CD4-positive, alpha-beta T cell treated with Interleukin-17A for 1 hour (primary cell): ENCODE data around the gene TDRD9.

Experiments used
- DNase-seq: peaks from one replicate; pipeline ENCODE4 v3.0.0-alpha.2; 2020

TDRD9 gene

GRCh38 chr14:104094709-104095425, 166.6 kb downstream of the TDRD9 start:
- peak; percentile 66 for DNase-seq

- no peak for DNase-seq
Observed at GRCh38 chr14:104095426-104096310, 167.4 kb downstream of the TDRD9 start.

- DNase-seq, result no peak
Observed at GRCh38 chr14:104096318-104096717, 168.1 kb downstream of the TDRD9 start.

- DNase-seq, result no peak
Observed at GRCh38 chr14:104096751-104097700, 168.8 kb downstream of the TDRD9 start.

GRCh38 chr14:104098272-104099095, 170.2 kb downstream of the TDRD9 start:
- no peak for DNase-seq

- DNase-seq, result no peak
Observed at GRCh38 chr14:104099096-104100041, 171.1 kb downstream of the TDRD9 start.

- no peak for DNase-seq
Observed at GRCh38 chr14:104100171-104101085, 172.2 kb downstream of the TDRD9 start.

GRCh38 chr14:104101086-104101621, 172.9 kb downstream of the TDRD9 start:
- DNase-seq, result no peak

GRCh38 chr14:104101651-104102281, 173.5 kb downstream of the TDRD9 start:
- no peak for DNase-seq
